GM10847 (cell line): Measurements from ENCODE around the gene PIEZO1.

ENCODE experiments used
- POLR2A ChIP-seq: IDR thresholded peaks from 2 replicates; pipeline ENCODE4 v1.6.1; 2011; ENCODE audit not compliant: insufficient read length; ENCODE audit errors: extremely low read depth

The PIEZO1 gene

GRCh38 chr16:88767546-88768070 lies 17.4 kb downstream of the PIEZO1 start:
- no peak for TF ChIP-seq POLR2A

GRCh38 chr16:88766975-88767374 lies 18.0 kb downstream of the PIEZO1 start:
- no peak for TF ChIP-seq POLR2A

- no peak for TF ChIP-seq POLR2A
Measured at GRCh38 chr16:88764913-88765349, 20.1 kb downstream of the PIEZO1 start.

GRCh38 chr16:88764080-88764479 lies 20.9 kb downstream of the PIEZO1 start:
- TF ChIP-seq POLR2A: no peak

GRCh38 chr16:88763502-88764053 lies 21.4 kb downstream of the PIEZO1 start:
- TF ChIP-seq POLR2A: no peak

- TF ChIP-seq POLR2A: no peak
Measured at GRCh38 chr16:88762941-88763340, 22.1 kb downstream of the PIEZO1 start.

- TF ChIP-seq POLR2A: no peak
Measured at GRCh38 chr16:88762258-88762870, 22.7 kb downstream of the PIEZO1 start.

- no peak for TF ChIP-seq POLR2A
Measured at GRCh38 chr16:88761830-88762229, 23.2 kb downstream of the PIEZO1 start.

GRCh38 chr16:88761143-88761534 lies 23.9 kb downstream of the PIEZO1 start:
- TF ChIP-seq POLR2A: no peak

GRCh38 chr16:88760424-88761142 lies 24.4 kb downstream of the PIEZO1 start:
- no peak for TF ChIP-seq POLR2A

GRCh38 chr16:88759976-88760350 lies 25.1 kb downstream of the PIEZO1 start:
- no peak for TF ChIP-seq POLR2A

- TF ChIP-seq POLR2A: no peak
Measured at GRCh38 chr16:88759245-88759975, 25.6 kb downstream of the PIEZO1 start.

- no peak for TF ChIP-seq POLR2A
Measured at GRCh38 chr16:88758944-88759244, 26.1 kb downstream of the PIEZO1 start.

- TF ChIP-seq POLR2A: no peak
Measured at GRCh38 chr16:88758227-88758943, 26.6 kb downstream of the PIEZO1 start.

GRCh38 chr16:88755745-88756443 lies 29.1 kb downstream of the PIEZO1 start:
- no peak for TF ChIP-seq POLR2A
